Fibroblast of villous mesenchyme (primary cell): ENCODE data around the gene PPTC7. TPM values are rescaled to one million over a fixed set of nuclear protein-coding genes. Genes with fewer than 3 reads are reported as not detected.
"Not testable (repeated sequence)": the region's sequence is repeated elsewhere in the genome, so short reads cannot be mapped to it uniquely, and the experiment has no call there.

Experiments used
- DNase-seq: peaks from one replicate; pipeline ENCODE4 v3.0.0-alpha.2; 2010; ENCODE audit warnings: low read depth
- H3K4me3 ChIP-seq: 2 replicates; pipeline ENCODE4 v1.5.1; 2011; ENCODE audit warnings: low read depth, mild to moderate bottlenecking, low read length
- total RNA-seq: library from RNA; depleted of rRNA; stranded (reverse); fragments of >200 nt; gene quantifications from 2 replicates; pipeline ENCODE4 v1.2.3, GENCODE V29; 2012
- TF ChIP-seq, protein P1 (sequence below): IDR thresholded peaks from 2 replicates; pipeline ENCODE4 v1.5.1; 2012; ENCODE audit warnings: low read depth, mild to moderate bottlenecking, low read length; ENCODE audit not compliant: insufficient read depth

PPTC7 gene
- total RNA-seq, 1 donor: 9.5 TPM

DNA sequence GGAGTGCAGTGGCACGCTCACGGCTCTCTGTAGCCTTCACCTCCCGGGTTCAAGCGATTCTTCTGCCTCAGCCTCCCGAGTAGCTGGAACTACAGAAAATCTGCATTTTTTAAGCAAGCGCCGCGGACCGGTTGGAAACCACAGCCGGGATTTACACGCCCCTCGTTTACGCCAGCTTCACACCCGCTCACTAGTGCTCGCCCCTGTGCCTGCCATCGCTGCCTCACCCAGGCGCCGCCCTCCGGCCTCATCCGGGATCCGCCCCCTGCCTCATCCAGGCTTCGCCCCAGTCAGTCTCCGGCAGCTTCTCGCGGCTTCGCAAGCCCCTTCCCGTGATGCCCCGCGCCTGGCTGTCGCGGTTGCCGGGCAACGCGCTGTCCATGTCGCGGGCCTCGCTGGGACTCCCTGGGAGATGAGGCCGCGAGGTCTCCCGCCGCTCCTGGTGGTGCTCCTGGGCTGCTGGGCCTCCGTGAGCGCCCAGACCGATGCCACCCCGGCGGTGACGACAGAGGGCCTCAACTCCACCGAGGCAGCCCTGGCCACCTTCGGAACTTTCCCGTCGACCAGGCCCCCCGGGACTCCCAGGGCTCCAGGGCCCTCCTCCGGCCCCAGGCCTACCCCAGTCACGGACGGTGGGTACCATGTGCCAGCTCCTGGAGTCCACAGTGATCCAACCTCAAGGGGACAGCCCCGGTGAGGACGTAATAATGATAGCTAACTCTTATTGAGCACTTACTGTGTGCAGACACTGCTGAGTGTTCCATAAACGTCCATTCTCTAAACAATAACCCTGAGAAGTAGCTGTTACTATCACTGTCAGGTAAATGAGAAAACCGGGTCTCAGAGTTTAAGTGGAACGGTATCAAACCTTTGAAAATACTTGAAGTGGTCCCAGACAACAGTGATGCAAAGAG is 30.9 kb upstream of the PPTC7 start, which contains the start of gene TCTN1:
Gene TCTN1 (plus strand): TSS at position 359 of the 914 bp plus-strand sequence. CDS start 54 bp downstream, at position 413.
- TF ChIP-seq, protein P1, sequence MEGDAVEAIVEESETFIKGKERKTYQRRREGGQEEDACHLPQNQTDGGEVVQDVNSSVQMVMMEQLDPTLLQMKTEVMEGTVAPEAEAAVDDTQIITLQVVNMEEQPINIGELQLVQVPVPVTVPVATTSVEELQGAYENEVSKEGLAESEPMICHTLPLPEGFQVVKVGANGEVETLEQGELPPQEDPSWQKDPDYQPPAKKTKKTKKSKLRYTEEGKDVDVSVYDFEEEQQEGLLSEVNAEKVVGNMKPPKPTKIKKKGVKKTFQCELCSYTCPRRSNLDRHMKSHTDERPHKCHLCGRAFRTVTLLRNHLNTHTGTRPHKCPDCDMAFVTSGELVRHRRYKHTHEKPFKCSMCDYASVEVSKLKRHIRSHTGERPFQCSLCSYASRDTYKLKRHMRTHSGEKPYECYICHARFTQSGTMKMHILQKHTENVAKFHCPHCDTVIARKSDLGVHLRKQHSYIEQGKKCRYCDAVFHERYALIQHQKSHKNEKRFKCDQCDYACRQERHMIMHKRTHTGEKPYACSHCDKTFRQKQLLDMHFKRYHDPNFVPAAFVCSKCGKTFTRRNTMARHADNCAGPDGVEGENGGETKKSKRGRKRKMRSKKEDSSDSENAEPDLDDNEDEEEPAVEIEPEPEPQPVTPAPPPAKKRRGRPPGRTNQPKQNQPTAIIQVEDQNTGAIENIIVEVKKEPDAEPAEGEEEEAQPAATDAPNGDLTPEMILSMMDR: no peak
- DNase-seq: peak; percentile 94
- H3K4me3 ChIP-seq: peak within 1 kb of the TSS; percentile 80

GRCh38 chr12:110613071-110613770 is 30.1 kb upstream of the PPTC7 start:
- no peak for DNase-seq
- peak overlapping the region; percentile 80 for H3K4me3 ChIP-seq
- TF ChIP-seq, protein P1: no peak

GRCh38 chr12:110606253-110606611 is 23.1 kb upstream of the PPTC7 start:
- no peak overlapping the region for H3K4me3 ChIP-seq
- no peak for DNase-seq
- TF ChIP-seq, protein P1: no peak

GRCh38 chr12:110602085-110602814 is 19.1 kb upstream of the PPTC7 start:
- peak; percentile 60 for DNase-seq
- TF ChIP-seq, protein P1: peak; percentile 68
- not testable (repeated sequence) for H3K4me3 ChIP-seq

- TF ChIP-seq, protein P1: peak; percentile 45
- peak; percentile 82 for DNase-seq
- H3K4me3 ChIP-seq: no peak overlapping the region
Observed at GRCh38 chr12:110600254-110600653, 17.1 kb upstream of the PPTC7 start.

DNA sequence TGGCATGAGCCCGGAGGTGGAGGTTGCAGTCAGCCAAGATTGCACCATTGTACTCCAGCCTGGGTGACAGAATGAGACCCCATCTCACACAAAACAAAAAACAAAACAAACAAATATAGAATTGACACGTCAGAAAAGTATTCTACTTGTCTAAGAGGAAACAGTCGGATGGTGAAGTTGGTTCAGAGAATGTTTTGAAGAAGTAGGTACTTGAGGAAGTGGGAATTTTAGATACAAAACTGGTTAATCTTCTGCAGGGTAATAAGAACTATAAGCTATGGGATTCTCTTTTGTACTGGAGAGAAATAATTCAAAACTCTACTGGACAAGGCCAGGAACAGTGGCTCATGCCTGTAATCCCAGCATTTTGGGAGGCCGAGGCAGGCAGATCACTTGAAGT is 16.2 kb upstream of the PPTC7 start:
- TF ChIP-seq, protein P1: no peak
- no peak for DNase-seq
- no peak overlapping the region for H3K4me3 ChIP-seq
